ENCODE results near the gene ARHGAP12. TPM values are rescaled to one million over a fixed set of nuclear protein-coding genes. Genes with fewer than 3 reads are reported as not detected.

Gene ARHGAP12
- total and polyA plus RNA-seq, 2 donors (not counting 3 experiments of a cell fraction or from before 2014, with no cell fraction given), result 5.8 to 19.3 TPM

- no peak overlapping the region for H3K4me2 ChIP-seq (ENCODE audit: insufficient read depth, low read length)
- no peaks in the 10 kb centered on the region for H3K4me1 ChIP-seq (ENCODE audit: control insufficient read depth, extremely low read depth, insufficient read depth, low read length)
- no peaks in the 10 kb centered on the region for H3K36me3 ChIP-seq (ENCODE audit: control insufficient read depth in 2 of 2, extremely low read depth in 1 of 2, insufficient read depth in 2 of 2, low read length in 2 of 2)
- BruUV-seq (replicated peaks), result no TSS peak
- no peak overlapping the region for H3K9ac ChIP-seq (replicated peaks; ENCODE audit: extremely low read depth, insufficient read depth, low read length)
- no peaks in the 10 kb centered on the region for H4K20me1 ChIP-seq (replicated peaks; ENCODE audit: control insufficient read depth, extremely low read depth, insufficient read depth, low read length)
- H3K79me2 ChIP-seq (ENCODE audit: control insufficient read depth, insufficient read depth, low read length), result no peaks in the 10 kb centered on the region
- H3K4me3 ChIP-seq (replicated peaks in 1 of 3; ENCODE audit: insufficient read depth in 1 of 3, low read depth in 1 of 3, low read length in 3 of 3), result no peak overlapping the region
- ChIA-PET CTCF (no interaction called here), POLR2A (no interaction called here)
- FAIRE-seq, result no peak
- dilution Hi-C loops (cut with MboI; ENCODE audit: extremely low pct_ligation_motif_present, low sequenced_read_pairs), result no loop called here
- H3K9me3 ChIP-seq (replicated peaks; ENCODE audit: control insufficient read depth, insufficient read depth, low read length), result no peaks in the 10 kb centered on the region
- intact Hi-C loops (cut with micrococcal nuclease), result no loop called here
- no peak for DNase-seq (ENCODE audit: low read depth, low spot score)
- no peaks in the 10 kb centered on the region for H3K27me3 ChIP-seq (ENCODE audit: control insufficient read depth in 2 of 2, insufficient read depth in 2 of 2, low read length in 2 of 2)
- H2AFZ ChIP-seq (ENCODE audit: low read depth, low read length), result no peak overlapping the region
- H3K9me1 ChIP-seq (replicated peaks; ENCODE audit: control insufficient read depth, extremely low read depth, insufficient read depth, low read length), result no peaks in the 10 kb centered on the region
- H3K27ac ChIP-seq (ENCODE audit: insufficient read depth, low read depth, low read length), result no peak overlapping the region
- TF ChIP-seq POLR2A (IDR thresholded peaks at IDR 0.05; ENCODE audit: low read depth, low read length) (no peak), EZH2 (IDR thresholded peaks at IDR 0.05; ENCODE audit: borderline replicate concordance, low read depth, low read length, severe bottlenecking) (no peak)
These were observed 105.3 kb downstream of the ARHGAP12 start for GRCh38 chr10:31823358-31823757.

GRCh38 chr10:31822616-31823318 lies 105.9 kb downstream of the ARHGAP12 start:
- CTCF ChIA-PET, result interaction anchor here (1.5 to 1.7 kb wide), 2 partner anchors 14 to 1135 kb away, joined by 4 to 5 read pairs; no protein-coding TSS in a partner anchor
- FAIRE-seq, result no peak
- H3K9ac ChIP-seq (replicated peaks; ENCODE audit: extremely low read depth, insufficient read depth, low read length), result no peak overlapping the region

More at GRCh38 chr10:31822616-31823318, 105.9 kb downstream of the ARHGAP12 start:
- H4K20me1 ChIP-seq (replicated peaks; ENCODE audit: control insufficient read depth, extremely low read depth, insufficient read depth, low read length), result no peaks in the 10 kb centered on the region
- H3K9me1 ChIP-seq (replicated peaks; ENCODE audit: control insufficient read depth, extremely low read depth, insufficient read depth, low read length), result no peaks in the 10 kb centered on the region
- no peak overlapping the region for H2AFZ ChIP-seq (ENCODE audit: low read depth, low read length)
- no peaks in the 10 kb centered on the region for H3K27me3 ChIP-seq (ENCODE audit: control insufficient read depth in 2 of 2, insufficient read depth in 2 of 2, low read length in 2 of 2)
- no peak overlapping the region for H3K4me3 ChIP-seq (replicated peaks in 1 of 3; ENCODE audit: insufficient read depth in 1 of 3, low read depth in 1 of 3, low read length in 3 of 3)
- H3K27ac ChIP-seq (ENCODE audit: insufficient read depth, low read depth, low read length), result no peak overlapping the region
- intact Hi-C loops (cut with micrococcal nuclease) (no loop called here), dilution Hi-C loops (cut with MboI; ENCODE audit: extremely low pct_ligation_motif_present, low sequenced_read_pairs) (no loop called here)
- no peak for TF ChIP-seq GATA2 (IDR thresholded peaks at IDR 0.05; ENCODE audit: insufficient read depth, insufficient read length, low read depth, low read length)
- no peak for TF ChIP-seq POLR2AphosphoS5 (IDR thresholded peaks at IDR 0.05; ENCODE audit: insufficient read depth, low read depth, low read length)
- TF ChIP-seq JUN (IDR thresholded peaks at IDR 0.05; ENCODE audit: borderline replicate concordance, insufficient read depth, insufficient read length, low read depth), result no peak
- no peak for TF ChIP-seq MAX (IDR thresholded peaks at IDR 0.05; ENCODE audit: insufficient read depth, insufficient read length)
- TF ChIP-seq EZH2 (IDR thresholded peaks at IDR 0.05; ENCODE audit: borderline replicate concordance, low read depth, low read length, severe bottlenecking), result no peak
- no peak for TF ChIP-seq CTCF (IDR thresholded peaks at IDR 0.05; ENCODE audit: extremely low read depth in 1 of 2, insufficient read depth in 1 of 2, low read depth in 1 of 2, low read length in 2 of 2)
- no peak for TF ChIP-seq FOS (IDR thresholded peaks at IDR 0.05; ENCODE audit: borderline replicate concordance, insufficient read depth, low read length)
- no peak for TF ChIP-seq POLR2A (IDR thresholded peaks at IDR 0.05; ENCODE audit: low read depth, low read length)
- TF ChIP-seq MYC (IDR thresholded peaks at IDR 0.05; ENCODE audit: low read depth, low read length), result no peak
- POLR2A ChIA-PET, result no interaction called here
- H3K9me3 ChIP-seq (replicated peaks; ENCODE audit: control insufficient read depth, insufficient read depth, low read length), result no peaks in the 10 kb centered on the region
- no peaks in the 10 kb centered on the region for H3K79me2 ChIP-seq (ENCODE audit: control insufficient read depth, insufficient read depth, low read length)
- no peaks in the 10 kb centered on the region for H3K36me3 ChIP-seq (ENCODE audit: control insufficient read depth in 2 of 2, extremely low read depth in 1 of 2, insufficient read depth in 2 of 2, low read length in 2 of 2)
- no peaks in the 10 kb centered on the region for H3K4me1 ChIP-seq (ENCODE audit: control insufficient read depth, extremely low read depth, insufficient read depth, low read length)
- DNase-seq (ENCODE audit: low read depth, low spot score), result no peak
- no TSS peak for BruUV-seq (replicated peaks)
- H3K4me2 ChIP-seq (ENCODE audit: insufficient read depth, low read length), result no peak overlapping the region

Measured in endothelial cell of umbilical vein (primary cell).